Left cardiac atrium (tissue), 4 donors: ENCODE results near the gene NMD3. TPM values are rescaled to one million over a fixed set of nuclear protein-coding genes. Genes with fewer than 3 reads are reported as not detected.
"Not testable (repeated sequence)": the region's sequence is repeated elsewhere in the genome, so short reads cannot be mapped to it uniquely, and the experiment has no call there.

Source experiments
- ATAC-seq, 2 donors: fragments of 200-7000 bp; cut with Tn5 transposase; one replicate each; pipeline ENCODE4 v1.9.1; 2020; ENCODE audit warnings: mild to moderate bottlenecking in 2 of 2, moderate library complexity in 2 of 2
- DNase-seq: peaks from one replicate; pipeline ENCODE4 v3.0.0-alpha.2; 2020
- intact Hi-C, 2 donors: fragments of 100-400 bp; cut with DNase I; formaldehyde crosslinking; loops; one replicate each; pipeline versions ENCODE4 v1.14.1 to v1.15.1; 2022 to 2023
- total RNA-seq, 2 donors: library from RNA; stranded (reverse); fragmentation: NEBNext Ultra II Directional; extraction: Animal tissue kit (Norgen Biotek cat#: 25700); gene quantifications; one replicate each; pipeline ENCODE4 v1.2.1, GENCODE V29; 2021
- donor health status: DM: no; HTN: yes; CAD: no.
- donor health status: DM: no; HTN: yes; CAD: no; lungs with severe emphysema.
- donor health status: DM: yes; HTN: yes; CAD: no.
- donor health status: Dilated cardiomyopathy.

NMD3 gene
- total RNA-seq, 2 donors from 2014 or later, result 42.3 to 66.4 TPM

DNA sequence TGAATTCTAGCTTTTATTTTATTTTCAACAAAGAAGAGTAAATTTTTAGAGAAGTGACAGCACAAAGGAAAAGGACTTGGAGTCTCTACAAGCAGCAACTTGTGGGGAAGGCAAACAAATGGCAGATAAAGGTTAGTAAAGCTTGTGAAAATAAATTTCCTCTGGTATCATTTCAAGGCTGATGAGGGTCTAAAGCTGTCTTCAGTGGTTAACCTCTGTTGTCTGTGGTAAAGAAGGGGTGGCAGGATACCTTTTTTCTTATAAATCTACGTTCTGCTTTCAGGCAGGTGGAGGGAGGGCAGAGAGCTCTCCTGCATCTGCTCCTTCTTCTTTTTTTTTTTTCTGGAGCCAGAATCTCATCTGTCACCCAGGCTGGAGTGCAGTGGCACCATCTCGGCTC is 50.5 kb downstream of the NMD3 start:
- intact Hi-C loops, result loop anchor here in 1 of 2 donors (5.0 kb wide), 1 partner anchor 151 kb away; no protein-coding TSS in a partner anchor
- DNase-seq, result no peak
- no peak for ATAC-seq

GRCh38 chr3:161272524-161272923 is 51.4 kb downstream of the NMD3 start:
- no peak for DNase-seq
- intact Hi-C loops, result loop anchor here in 1 of 2 donors (5.0 kb wide), 1 partner anchor 150 kb away; no protein-coding TSS in a partner anchor
- ATAC-seq, result no peak

GRCh38 chr3:161273589-161274218 is 52.6 kb downstream of the NMD3 start:
- DNase-seq (no peak), ATAC-seq (no peak)
- intact Hi-C loops, result loop anchor here in 1 of 2 donors (5.0 kb wide), 1 partner anchor 149 kb away; no protein-coding TSS in a partner anchor

DNA sequence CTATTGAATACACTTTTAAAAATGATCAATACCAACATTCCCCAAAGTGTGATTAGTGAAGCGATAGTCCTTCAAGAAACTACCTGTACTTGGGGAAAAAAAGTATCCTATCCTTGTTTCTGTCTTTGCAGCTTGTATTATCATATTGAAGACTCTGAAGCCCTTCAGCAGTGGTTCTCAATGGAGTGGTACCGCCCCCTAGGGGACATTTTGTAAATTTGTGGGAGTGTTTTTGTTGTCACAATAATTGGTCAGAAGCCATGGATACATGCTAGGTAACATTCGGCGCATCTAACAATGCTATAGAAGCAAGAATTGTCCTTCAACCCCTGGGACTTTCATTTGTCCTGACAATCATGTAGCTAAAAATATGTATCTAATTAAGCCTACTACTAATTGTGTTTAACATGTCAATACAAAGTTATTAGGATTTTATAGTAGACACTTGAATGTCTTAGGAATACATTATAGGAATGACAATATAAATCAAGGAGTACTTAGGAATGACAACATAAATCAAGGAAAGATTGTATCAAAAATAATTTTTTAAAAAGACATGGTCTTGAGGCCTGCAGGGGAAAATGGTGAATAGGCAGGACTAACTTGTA is 53.7 kb downstream of the NMD3 start:
- DNase-seq (no peak), ATAC-seq (peak in 1 of 2 donors; percentile 31)
- intact Hi-C loops, result loop anchor here (5.0 kb wide), 1 partner anchor 148 kb away; no protein-coding TSS in a partner anchor

DNA sequence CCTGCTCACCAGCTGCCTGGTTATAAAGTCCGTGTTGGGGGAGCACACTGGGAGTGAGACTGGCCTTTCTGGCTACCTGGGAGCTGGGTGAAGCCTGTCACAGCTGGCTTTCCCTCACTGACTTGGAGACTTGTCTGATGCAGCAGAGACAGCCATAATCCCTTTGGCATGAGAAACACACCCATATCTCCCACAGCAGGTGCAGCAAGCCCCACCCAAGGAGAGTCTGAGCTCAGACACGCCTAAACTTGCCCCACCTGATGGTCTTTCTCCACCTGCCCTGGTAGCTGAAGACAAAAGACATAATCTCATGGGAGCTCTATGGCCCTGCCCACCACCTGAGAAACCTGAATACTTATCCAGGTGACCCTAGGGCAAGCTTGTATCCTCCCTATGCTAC is 54.8 kb downstream of the NMD3 start:
- intact Hi-C loops, result loop anchor here in 1 of 2 donors (5.0 kb wide), 1 partner anchor 146 kb away; no protein-coding TSS in a partner anchor
- DNase-seq (no peak), ATAC-seq (no peak)

GRCh38 chr3:161282387-161282786 is 61.3 kb downstream of the NMD3 start:
- ATAC-seq, intact Hi-C loops, DNase-seq: not testable (repeated sequence)

- ATAC-seq (no peak), DNase-seq (no peak)
- intact Hi-C loops, result no loop called here
Measured at GRCh38 chr3:161284989-161285388, 63.9 kb downstream of the NMD3 start.

DNA sequence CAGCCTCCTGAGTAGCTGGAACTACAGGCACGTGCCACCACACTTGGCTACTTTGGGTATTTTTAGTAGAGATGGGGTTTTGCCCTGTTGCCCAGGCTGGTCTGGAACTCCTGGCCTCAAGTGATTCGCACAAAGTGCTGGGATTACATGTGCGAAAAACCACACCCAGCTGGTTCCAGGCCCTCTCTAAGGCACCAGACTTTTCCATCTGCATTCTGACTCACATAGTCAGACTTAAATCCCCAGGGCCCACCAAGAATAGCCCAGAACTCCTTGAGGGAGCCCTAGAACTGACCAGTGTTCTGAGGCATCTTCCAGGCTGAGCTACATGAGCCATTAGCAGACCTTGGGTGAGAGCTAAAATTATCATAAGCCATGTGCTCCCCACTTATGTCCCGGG is 68.1 kb downstream of the NMD3 start:
- ATAC-seq (no peak), DNase-seq (no peak)
- intact Hi-C loops, result no loop called here

GRCh38 chr3:161291191-161291901 is 70.2 kb downstream of the NMD3 start:
- intact Hi-C loops, result no loop called here
- DNase-seq (no peak), ATAC-seq (no peak)

DNA sequence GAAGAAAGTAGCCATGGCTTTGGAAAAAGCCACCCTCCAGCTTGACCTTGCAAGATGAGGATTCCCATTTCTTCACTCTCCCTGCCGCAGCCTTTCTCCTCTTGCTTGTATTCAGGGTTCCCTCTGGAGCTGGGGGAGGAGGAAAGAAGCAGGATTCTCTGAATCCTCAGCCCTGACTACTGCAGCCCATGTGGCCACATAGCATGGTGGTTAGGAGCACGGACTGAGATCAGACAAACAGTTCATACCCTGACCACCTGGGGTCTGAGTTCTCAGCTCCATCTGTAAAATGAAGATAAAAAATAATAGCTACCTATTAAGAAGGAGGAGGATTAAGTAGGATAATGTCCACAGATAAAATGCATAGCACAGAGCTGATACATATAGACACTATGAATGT is 72.3 kb downstream of the NMD3 start:
- ATAC-seq (no peak), DNase-seq (no peak)
- intact Hi-C loops, result no loop called here

GRCh38 chr3:161295325-161295724 is 74.2 kb downstream of the NMD3 start:
- DNase-seq (no peak), ATAC-seq (no peak)
- intact Hi-C loops, result no loop called here

- intact Hi-C loops, result no loop called here
- DNase-seq (no peak), ATAC-seq (no peak)
Measured at GRCh38 chr3:161296814-161297213, 75.7 kb downstream of the NMD3 start.

Other genes starting within 250 kb of the NMD3 start
- 10 to 100 TPM; 47.6 to 57.9 TPM for gene B3GALNT1, start 116.0 kb upstream of the NMD3 start, total RNA-seq
- gene SPTSSB, start 150.2 kb downstream of the NMD3 start, total RNA-seq, result under 1 TPM; 0.38 to 0.39 TPM